Progenitor cell of endocrine pancreas (in vitro differentiated cells): Measurements from ENCODE around the gene CCDC157. TPM values are rescaled to one million over a fixed set of nuclear protein-coding genes. Genes with fewer than 3 reads are reported as not detected.

Experiments used
- DNase-seq: peaks from one replicate; pipeline ENCODE4 v3.0.0; 2021; ENCODE audit warnings: low spot score; ENCODE audit not compliant: unreplicated experiment
- H3K27ac Mint-ChIP-seq: 2 replicates; pipeline ENCODE4 v1.8.0; 2021; ENCODE audit warnings: mild to moderate bottlenecking, moderate library complexity, mixed read lengths
- H3K27me3 Mint-ChIP-seq: 2 replicates; pipeline ENCODE4 v1.8.0; 2021; ENCODE audit warnings: mixed read lengths
- H3K36me3 Mint-ChIP-seq: 2 replicates; pipeline ENCODE4 v1.8.0; 2022; ENCODE audit warnings: mixed read lengths; ENCODE audit not compliant: insufficient read depth
- H3K4me1 Mint-ChIP-seq: 2 replicates; pipeline ENCODE4 v1.8.0; 2021; ENCODE audit warnings: low read depth, mixed read lengths
- H3K4me3 Mint-ChIP-seq: 2 replicates; pipeline ENCODE4 v1.8.0; 2021; ENCODE audit warnings: low read depth, mild to moderate bottlenecking, moderate library complexity, mixed read lengths
- H3K9me3 Mint-ChIP-seq: 2 replicates; pipeline ENCODE4 v1.8.0; 2021; ENCODE audit warnings: low read depth, mixed read lengths
- CTCF ChIP-seq: fragments of 200-600 bp; sonication (generic); IDR thresholded peaks from one replicate; pipeline ENCODE4 v1.5.0; 2021; ENCODE audit warnings: antibody characterized with exemption, mild to moderate bottlenecking; ENCODE audit not compliant: unreplicated experiment
- total RNA-seq: library from RNA; stranded (reverse); gene quantifications from 2 replicates; pipeline ENCODE4 v1.2.1, GENCODE V29; 2021

The CCDC157 gene
- total RNA-seq, 1 donor from 2014 or later, result 13.5 TPM

- no peak overlapping the region for H3K4me3 Mint-ChIP-seq
- no peaks in the 10 kb centered on the region for H3K27me3 Mint-ChIP-seq
- H3K4me1 Mint-ChIP-seq, result no peaks in the 10 kb centered on the region
- no peak for TF ChIP-seq CTCF
- DNase-seq, result no peak
- no peaks in the 10 kb centered on the region for H3K9me3 Mint-ChIP-seq
- H3K27ac Mint-ChIP-seq, result no peak overlapping the region
- H3K36me3 Mint-ChIP-seq, result peaks cover 23% of the 10 kb centered on the region
These were observed 18.0 kb upstream of the CCDC157 start for GRCh38 chr22:30338802-30339201.

GRCh38 chr22:30340911-30341685 is 15.7 kb upstream of the CCDC157 start:
- TF ChIP-seq CTCF, result no peak
- Mint-ChIP-seq H3K9me3 (no peaks in the 10 kb centered on the region), H3K4me3 (no peak overlapping the region), H3K27me3 (no peaks in the 10 kb centered on the region), H3K27ac (no peak overlapping the region), H3K4me1 (no peaks in the 10 kb centered on the region), H3K36me3 (peaks cover 25% of the 10 kb centered on the region)
- no peak for DNase-seq

GRCh38 chr22:30344447-30345200 is 12.2 kb upstream of the CCDC157 start:
- Mint-ChIP-seq H3K9me3 (no peaks in the 10 kb centered on the region), H3K36me3 (peaks cover 22% of the 10 kb centered on the region), H3K4me1 (no peaks in the 10 kb centered on the region), H3K27ac (no peak overlapping the region), H3K27me3 (no peaks in the 10 kb centered on the region), H3K4me3 (no peak overlapping the region)
- no peak for DNase-seq
- TF ChIP-seq CTCF, result no peak

GRCh38 chr22:30347255-30347892 is 9.4 kb upstream of the CCDC157 start:
- no peak for DNase-seq
- Mint-ChIP-seq H3K36me3 (peaks cover 28% of the 10 kb centered on the region), H3K27ac (no peak overlapping the region), H3K9me3 (no peaks in the 10 kb centered on the region), H3K4me1 (no peaks in the 10 kb centered on the region), H3K4me3 (no peak overlapping the region), H3K27me3 (no peaks in the 10 kb centered on the region)
- TF ChIP-seq CTCF, result no peak

GRCh38 chr22:30348404-30348803 is 8.4 kb upstream of the CCDC157 start:
- TF ChIP-seq CTCF, result no peak
- no peak overlapping the region for H3K4me3 Mint-ChIP-seq
- no peaks in the 10 kb centered on the region for H3K27me3 Mint-ChIP-seq
- peaks cover 23% of the 10 kb centered on the region for H3K36me3 Mint-ChIP-seq
- H3K4me1 Mint-ChIP-seq, result no peaks in the 10 kb centered on the region
- H3K27ac Mint-ChIP-seq, result peak overlapping the region; percentile 27
- H3K9me3 Mint-ChIP-seq, result no peaks in the 10 kb centered on the region
- no peak for DNase-seq
